Measurements from ENCODE around the gene ETS1.

Gene ETS1

GRCh38 chr11:128477811-128478210 lies 109.5 kb downstream of the ETS1 start:
- no peak for DNase-seq

DNA sequence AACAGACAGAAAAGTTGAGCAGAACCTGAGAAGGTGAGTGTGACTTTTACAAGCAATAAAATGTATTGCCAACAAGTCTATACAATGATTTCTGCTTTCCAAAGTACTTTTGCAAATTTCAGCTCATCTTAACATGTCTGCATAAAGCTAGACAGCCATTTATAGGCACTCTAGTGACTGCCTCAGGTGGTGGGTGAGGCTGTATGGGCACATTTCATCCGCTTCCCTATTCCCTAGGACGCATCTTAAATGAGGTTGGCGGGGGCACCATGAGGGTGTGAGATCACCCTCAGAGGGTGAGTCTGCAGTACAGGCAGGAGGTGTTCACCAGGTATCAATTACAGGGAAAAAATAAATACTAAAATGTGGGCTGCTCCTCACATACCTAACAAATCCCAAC lies 110.1 kb downstream of the ETS1 start:
- no peak for DNase-seq

- DNase-seq: no peak
These were observed 110.6 kb downstream of the ETS1 start for GRCh38 chr11:128476729-128477128.

GRCh38 chr11:128476049-128476448 lies 111.3 kb downstream of the ETS1 start:
- DNase-seq: no peak

DNA sequence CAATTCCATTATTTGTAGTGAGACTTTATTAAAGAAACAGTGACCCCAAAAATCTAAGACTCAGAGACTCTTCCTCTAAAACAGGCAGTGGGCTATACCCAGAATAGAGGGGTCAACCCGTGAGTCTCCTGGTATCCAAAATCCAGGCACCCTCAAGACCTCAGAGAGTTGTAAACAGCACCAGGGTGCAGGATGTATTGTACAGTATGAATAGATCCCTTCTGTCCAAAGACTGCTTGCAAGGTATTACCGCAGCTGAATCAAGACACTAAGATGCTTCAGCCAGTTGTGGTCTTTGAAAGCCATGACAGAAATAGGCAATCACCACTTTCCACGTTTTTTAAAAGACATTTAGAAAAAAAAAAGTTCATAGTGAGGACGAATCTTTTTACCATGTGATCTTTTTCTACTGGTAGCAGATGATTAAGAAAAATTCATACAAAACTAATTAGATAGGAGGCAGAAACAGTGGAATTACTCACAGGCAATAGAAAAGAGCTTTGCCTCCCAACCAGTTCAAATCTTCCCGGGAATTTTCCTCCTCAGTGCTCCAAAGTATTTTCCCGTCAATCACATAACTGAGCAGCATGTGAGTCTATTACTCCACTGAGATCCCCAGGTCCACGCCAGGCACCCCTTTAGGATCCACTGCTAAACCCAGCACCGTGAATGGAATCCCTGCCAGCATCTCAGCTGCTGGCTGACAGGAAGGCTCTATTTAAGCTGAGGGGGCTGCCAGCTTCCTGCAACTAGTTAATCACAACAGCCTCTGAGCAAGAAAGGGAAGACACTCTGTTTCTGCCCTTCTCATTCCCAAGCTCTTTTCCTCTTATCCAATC lies 113.1 kb downstream of the ETS1 start:
- DNase-seq: no peak

- no peak for DNase-seq
These were observed 113.7 kb downstream of the ETS1 start for GRCh38 chr11:128473636-128474035.

DNA sequence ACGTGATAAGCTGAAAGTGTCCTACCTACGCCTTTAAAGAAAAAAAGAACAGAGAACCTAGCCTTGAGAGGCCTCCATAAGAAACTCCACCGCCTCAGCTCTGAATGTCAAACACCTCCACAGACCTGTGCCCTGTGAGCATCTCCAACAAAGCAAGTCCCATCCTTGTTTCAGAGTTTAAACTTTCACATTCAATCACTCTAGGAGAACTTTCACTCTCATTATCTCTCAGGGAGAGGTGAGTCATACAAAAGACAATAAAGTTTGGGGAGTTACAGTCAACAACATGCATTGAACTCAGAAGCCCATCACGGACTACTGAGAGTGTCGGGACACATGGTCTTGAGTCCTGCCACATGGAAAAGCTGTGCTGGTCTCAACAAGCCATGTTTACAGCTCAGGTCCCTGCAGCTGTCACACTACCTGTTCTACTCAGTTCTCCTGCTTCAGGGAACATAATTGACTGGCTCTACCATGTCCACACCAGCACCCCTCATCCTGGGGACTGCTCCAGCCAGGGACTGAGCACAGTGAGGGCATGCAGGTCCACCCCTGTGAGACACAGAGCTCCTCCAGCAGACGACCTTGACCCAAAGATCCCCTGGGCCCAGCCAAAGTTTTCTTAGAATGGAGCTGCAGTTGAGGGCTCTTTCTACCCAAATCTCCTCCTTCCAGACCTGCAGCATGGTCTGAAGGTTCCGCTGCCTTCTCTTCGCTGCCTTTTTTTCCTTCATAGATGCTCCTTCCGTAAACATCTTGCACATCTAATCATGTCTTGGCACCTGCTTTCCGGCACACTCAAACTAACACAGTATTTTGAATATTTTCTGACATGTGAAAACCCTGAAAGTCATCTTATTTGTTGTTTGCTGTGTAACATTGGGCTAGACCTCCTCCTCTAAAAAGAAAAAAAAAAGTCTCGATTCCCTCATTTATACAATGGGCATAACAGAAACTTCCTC lies 114.9 kb downstream of the ETS1 start:
- no peak for DNase-seq

DNA sequence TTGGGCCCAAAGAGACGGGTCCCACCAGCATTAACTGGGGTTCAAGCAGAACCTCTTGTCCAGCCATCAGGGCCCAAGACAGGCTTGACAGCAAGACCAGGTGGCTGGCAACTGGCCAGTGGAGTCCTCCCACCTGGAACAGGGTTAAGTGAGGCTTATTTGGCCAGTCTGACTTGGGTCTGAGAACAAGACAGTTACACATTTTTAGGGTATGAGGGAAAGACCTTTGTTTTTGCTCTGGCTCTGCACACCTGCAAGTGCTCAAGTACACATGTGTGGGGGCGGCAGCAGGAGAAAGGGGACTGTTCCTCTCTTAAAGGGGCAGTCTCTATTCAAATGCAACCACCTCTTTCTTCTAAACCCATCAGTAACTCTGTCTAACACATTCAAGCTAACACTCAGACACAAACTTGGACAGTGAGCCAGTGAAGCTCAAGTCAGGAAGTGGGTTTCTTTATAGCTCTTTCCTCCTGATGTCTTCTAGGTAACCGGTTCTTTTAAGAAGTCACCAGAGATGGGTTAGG lies 116.2 kb downstream of the ETS1 start:
- DNase-seq: no peak

DNA sequence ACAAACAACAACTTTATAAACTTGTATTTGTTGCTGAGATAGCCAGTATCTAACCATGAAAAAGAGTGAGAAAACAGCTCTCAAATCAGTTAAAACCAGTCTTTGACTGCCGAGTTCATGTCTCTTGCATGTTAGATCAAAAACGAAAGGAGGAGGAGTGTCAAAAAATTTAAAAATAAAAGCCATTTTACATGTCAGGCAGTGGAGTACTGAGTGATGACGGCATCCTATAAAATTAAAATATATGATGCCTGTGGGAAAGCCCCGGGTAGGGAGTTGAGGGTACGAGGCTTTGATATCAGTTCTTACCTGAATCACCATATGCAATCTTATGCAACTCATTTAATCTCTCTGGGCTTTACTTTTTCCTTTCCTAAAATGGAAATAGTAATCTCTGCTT lies 117.3 kb downstream of the ETS1 start:
- DNase-seq: no peak

- no peak for DNase-seq
These were observed 118.1 kb downstream of the ETS1 start for GRCh38 chr11:128469220-128469619.

- no peak for DNase-seq
These were observed 119.2 kb downstream of the ETS1 start for GRCh38 chr11:128468111-128468510.

GRCh38 chr11:128467610-128468041 lies 119.7 kb downstream of the ETS1 start:
- DNase-seq: no peak

- no peak for DNase-seq
These were observed 120.3 kb downstream of the ETS1 start for GRCh38 chr11:128467041-128467440.

GRCh38 chr11:128465946-128466705 lies 121.2 kb downstream of the ETS1 start:
- no peak for DNase-seq

DNA sequence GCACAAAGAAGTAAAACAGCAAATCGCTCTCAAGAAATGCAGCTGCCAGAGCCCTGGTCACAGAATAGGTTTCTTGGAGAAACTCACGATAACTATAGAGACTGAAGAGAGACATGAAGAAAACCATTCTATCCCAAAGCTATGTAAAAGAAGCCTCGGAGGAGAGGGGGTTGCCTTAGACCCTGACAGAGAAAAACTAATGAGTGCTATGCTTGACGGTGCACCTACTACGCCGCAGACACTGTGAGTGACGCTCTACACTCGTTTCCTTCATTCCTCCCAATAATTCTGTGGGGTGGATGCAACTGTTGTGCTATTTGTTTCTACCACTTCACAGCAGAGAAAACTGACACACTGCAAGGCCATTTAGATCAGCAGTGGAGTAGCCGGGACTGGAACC lies 121.8 kb downstream of the ETS1 start:
- DNase-seq: no peak

GRCh38 chr11:128464878-128465450 lies 122.4 kb downstream of the ETS1 start:
- no peak for DNase-seq

DNA sequence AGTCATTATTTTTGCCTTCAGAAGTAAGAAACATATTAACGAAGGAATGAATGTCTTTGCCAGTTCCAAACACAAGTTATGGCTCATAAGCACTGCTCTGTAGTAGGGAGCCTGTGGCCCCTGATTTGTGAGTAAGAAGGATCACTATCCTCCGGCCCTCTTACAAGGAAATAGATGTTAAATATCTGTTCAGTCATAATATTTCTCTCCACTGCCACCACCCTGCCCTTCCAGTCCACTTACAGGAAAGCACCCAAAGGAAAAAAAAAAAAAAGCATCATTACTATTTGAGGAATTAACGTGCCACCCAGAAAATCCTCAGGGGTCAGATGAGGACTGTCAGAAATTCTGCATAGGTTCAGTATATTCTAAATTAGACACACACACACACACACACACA lies 123.4 kb downstream of the ETS1 start:
- no peak for DNase-seq

GRCh38 chr11:128463371-128463829 lies 124.0 kb downstream of the ETS1 start:
- no peak for DNase-seq

DNA sequence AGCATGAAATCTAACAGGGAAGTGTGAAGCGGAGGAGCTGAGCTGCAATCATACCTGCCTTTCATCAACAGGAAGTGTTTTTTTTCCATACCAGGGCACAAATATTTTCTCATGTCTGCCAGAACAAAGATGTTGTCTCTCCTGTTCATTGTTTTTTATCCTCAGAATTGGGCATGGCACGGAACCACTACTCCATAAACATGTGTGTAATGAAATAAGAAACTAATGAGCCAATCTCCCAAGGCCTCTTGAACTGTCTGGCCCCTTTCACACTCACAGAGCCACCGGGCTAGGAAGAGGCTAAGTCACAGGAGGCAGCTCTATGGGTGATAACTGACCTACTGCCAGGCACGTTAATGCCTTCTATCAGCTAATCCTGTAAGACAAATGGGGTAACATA lies 124.4 kb downstream of the ETS1 start:
- DNase-seq: no peak

GRCh38 chr11:128462189-128462588 lies 125.2 kb downstream of the ETS1 start:
- DNase-seq: no peak

DNA sequence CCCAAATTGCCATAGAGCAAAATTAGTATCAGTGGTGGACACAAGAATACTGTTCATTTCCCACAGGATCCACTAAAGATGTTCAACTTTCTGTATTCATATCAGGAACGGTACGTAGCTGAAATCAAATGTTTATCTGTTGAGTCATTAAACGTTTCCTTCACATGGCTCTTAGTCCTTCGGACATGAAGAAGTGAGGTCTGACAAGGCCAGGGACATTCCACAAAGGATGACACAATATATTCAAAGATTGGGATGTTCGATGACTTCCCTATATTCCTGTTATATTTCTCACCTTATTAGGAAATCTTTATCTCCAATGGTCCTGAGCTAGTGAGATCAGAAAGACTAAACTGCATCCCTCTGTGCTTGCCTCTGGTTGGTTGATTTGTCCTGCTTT lies 129.0 kb downstream of the ETS1 start:
- no peak for DNase-seq

- DNase-seq: no peak
These were observed 129.5 kb downstream of the ETS1 start for GRCh38 chr11:128457874-128458273.
